ENCODE data around the gene WFS1.

The WFS1 gene

DNA sequence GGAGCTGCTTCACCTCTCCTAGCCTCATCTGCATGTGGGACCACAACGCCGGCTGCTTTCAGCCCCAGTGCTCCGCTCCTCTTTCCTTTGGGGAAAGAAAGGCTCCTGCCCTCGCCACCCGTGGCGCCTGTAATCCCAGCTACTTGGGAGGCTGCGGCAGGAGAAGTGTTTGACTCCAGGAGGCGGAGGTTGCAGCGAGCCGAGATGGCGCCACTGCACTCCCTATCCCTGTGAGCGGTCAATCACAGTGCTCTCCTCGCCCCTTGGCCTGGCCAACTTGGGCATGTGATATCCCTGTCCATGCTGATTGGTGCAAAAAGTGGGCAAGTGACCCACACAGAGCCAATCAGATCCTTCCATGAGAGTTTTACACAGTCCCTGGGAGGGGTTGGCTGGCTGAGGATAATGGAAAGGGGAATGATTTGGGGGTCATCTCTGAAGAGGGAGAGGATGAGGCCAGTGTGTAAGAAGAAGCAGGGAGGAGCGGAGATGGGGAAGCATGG, 56.2 kb downstream of the WFS1 start:
- no peak for DNase-seq (ENCODE audit: low spot score)

DNA sequence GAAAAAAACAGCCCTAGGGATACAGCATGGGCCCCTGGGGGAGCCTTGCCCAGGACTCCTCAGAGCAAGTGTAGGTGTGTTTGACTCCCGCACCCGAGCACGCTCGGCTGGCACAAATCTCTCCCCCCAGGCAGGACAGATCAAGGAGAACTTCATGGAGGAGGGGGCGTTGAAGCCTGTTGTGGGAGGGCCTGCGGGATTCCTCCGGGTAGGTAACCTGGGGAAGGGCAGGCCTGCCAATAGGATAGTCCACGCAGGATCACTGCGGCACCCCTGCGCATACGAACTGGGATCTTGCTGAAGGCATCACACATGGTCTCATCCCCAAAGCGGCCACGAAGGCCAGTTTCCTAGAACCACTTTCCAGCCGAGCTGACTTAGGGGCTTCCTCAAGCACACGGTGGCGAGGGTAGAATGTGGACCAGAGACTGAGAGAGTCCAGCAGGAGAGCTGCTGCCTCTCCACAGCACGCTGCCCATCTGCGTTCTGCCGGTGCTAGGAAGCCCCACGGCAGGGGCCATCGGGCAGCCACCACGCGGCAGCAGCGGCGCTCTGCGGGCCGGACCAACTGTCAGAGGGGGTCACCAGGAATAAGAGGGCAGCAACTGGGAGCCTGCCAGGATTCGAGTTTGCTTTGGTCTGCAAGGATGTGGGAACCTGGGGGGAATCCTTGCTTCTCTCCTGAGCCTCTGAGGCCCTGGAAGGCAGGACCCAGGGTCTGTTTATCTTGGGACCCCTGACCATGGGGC, 56.8 kb downstream of the WFS1 start:
- no peak for DNase-seq (ENCODE audit: low spot score)

- DNase-seq (ENCODE audit: low spot score), result peak; percentile 90
Measured at GRCh38 chr4:6327220-6327917, 57.7 kb downstream of the WFS1 start.

GRCh38 chr4:6328526-6328925, 58.9 kb downstream of the WFS1 start:
- no peak for DNase-seq (ENCODE audit: low spot score)

DNA sequence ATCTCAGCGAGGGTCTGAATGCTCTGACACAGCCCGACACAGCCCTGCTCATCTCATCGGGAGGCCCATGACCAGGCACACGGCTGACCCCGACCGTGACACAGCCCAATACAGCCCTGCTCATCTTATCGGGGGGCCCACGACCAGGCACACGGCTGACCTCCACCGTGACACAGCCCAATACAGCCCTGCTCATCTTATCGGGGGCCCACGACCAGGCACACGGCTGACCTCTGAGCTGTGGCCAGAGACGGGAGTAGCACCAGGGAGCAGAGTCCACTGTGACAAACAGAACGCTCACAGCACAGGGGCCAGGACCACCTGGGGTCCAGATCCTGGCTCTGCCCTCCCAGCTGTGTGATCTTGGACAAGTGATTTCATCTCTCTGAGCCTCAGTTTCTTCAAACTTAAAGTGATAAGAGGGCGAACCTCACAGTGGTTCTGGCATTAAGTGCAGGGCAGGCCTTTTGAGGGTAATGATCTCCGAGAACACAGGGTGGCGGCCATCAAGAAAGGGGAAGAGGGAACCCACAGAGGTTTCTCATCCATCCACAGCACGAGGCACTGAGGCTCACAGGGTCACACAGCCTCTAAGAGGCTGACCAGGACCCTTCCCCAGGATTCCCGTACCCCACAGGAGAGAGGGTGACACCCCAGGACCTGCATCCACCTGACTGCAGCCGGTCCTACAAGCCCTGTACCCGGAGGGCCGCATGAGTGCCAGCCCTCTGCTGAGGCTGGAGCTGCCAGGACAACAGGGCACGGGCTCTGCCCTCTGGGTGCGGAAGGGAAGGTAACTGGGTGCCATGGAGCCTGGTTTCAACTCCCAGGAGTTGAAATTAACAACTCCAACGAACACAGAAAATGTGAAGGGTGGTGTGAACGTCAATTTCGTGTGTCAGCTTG, 60.1 kb downstream of the WFS1 start:
- no peak for DNase-seq (ENCODE audit: low spot score)

DNA sequence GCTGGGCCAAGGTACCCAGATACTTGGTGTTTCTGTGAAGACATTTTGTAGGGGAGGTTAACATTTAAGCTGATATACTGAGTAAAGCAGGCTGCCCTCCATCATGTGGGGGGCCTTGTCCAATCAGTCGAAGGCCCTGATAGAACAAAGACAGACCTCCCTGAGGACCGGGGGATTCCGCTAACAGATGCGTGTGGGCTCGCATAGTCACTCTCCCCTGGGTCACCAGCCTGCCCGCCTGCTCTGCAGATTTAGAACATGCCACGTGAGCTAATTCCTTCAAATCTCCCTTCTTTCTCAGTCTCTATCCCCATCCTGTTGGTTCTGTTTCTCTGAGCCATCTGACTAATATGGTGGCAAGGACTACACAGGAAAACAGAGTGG, 60.7 kb downstream of the WFS1 start:
- no peak for DNase-seq (ENCODE audit: low spot score)

DNA sequence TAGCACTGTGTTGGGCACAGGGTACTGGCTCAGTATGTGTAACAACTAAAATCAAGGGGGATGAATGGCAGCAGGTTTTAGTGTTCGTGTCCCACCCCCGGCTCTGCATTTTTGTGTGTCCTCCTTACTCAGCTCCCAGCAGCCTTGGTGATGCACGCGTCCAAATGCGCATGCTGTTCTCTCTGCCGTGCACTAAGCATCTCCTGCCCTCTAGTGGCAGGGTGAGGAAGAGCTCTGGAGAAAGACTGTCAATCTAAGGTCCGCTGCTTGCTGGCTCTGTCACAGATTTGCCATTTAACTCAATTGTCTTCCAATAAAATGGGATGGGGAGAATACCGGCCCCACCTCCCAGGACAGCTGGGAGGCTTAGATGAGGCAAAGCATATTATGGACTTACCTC, 61.4 kb downstream of the WFS1 start:
- no peak for DNase-seq (ENCODE audit: low spot score)

GRCh38 chr4:6331468-6331867, 61.8 kb downstream of the WFS1 start:
- DNase-seq (ENCODE audit: low spot score), result no peak

- DNase-seq (ENCODE audit: low spot score), result peak; percentile 73
Measured at GRCh38 chr4:6332042-6332668, 62.5 kb downstream of the WFS1 start.

- no peak for DNase-seq (ENCODE audit: low spot score)
Measured at GRCh38 chr4:6332669-6333050, 63.0 kb downstream of the WFS1 start.

GRCh38 chr4:6333301-6334202, 63.9 kb downstream of the WFS1 start:
- DNase-seq (ENCODE audit: low spot score), result peak; percentile 41

- DNase-seq (ENCODE audit: low spot score), result no peak
Measured at GRCh38 chr4:6334203-6334887, 64.7 kb downstream of the WFS1 start.

- DNase-seq (ENCODE audit: low spot score), result no peak
Measured at GRCh38 chr4:6335040-6335590, 65.5 kb downstream of the WFS1 start.

DNA sequence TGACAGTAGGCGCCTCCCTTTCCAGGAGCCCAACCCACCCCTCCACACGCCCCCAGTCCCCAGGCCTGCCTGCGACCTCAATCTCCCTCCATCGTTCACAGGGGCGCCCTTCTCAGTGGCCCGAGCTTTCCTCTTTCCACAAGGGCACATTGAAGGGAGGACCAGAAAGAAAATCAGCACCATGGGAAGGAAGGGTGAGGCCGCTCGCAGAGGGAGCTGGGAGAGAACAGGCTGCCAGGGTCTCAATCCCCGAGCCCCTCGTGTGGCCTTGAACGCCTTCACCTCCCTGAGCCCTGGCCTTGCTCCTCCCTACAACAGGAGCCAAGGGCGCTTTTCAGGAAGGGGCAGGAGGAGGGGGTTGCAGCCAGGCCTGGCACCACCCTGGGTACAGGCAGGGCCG, 66.5 kb downstream of the WFS1 start:
- DNase-seq (ENCODE audit: low spot score), result no peak

GRCh38 chr4:6337331-6337935, 67.8 kb downstream of the WFS1 start:
- DNase-seq (ENCODE audit: low spot score), result no peak

GRCh38 chr4:6338175-6338950, 68.7 kb downstream of the WFS1 start:
- no peak for DNase-seq (ENCODE audit: low spot score)

DNA sequence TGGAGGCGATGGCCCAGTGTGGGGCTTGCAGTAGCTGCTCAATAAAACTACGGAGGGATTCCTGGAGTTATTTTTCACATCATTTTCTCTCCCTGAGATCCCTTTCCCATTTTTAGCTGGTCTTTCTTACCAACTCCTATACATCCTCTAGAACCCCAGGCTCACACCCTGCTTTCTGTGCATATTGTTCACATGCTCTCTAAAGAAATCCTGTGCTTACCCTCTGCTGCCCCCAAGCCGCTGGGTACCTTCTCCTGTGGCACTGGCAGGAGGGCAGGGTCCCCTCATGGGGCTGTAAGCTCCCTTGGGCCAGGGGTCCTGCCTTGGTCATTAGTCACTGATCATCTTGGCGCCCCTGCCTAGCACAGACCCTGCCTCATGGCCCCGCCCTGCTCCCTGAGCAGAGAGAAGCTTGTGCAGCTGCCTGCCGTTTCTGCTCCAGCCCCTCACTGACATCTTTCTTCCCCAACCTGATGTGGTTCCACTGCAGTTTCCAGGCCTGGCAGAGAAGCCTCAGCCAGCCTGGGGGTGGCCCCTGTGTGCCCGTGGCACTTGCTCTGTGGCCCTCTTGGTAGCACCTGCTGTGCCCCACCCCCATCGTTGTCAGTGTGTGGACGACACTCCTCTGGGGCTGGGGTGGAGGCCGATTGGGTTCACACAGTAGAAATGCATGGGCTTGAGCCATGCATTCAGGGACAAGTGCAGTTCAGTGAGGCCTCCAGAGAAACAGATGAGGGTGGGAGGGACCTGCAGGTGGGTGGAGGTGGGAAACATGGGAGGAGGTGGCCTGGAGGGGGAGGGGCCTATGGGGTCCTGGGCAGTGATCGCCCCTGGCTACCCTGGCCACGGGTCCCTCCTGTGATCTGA, 69.5 kb downstream of the WFS1 start:
- DNase-seq (ENCODE audit: low spot score), result no peak

Measured in HuH-7 (cell line).